Measurements from ENCODE around the gene RNF115. TPM values are rescaled to one million over a fixed set of nuclear protein-coding genes. Genes with fewer than 3 reads are reported as not detected.
"Not testable (repeated sequence)": the region's sequence is repeated elsewhere in the genome, so short reads cannot be mapped to it uniquely, and the experiment has no call there.

Gene RNF115
- total RNA-seq, 1 experiment from 2014 or later, result 11.0 TPM

GRCh38 chr1:145719230-145720079, 104.4 kb downstream of the RNF115 start, which contains the start of gene CD160:
TSS of gene CD160 (plus strand) at chr1:145719499. CDS start at chr1:145728328, 8,829 bp downstream.
- no peak for DNase-seq
- no peak within 1 kb of the TSS for H2BK120ac ChIP-seq (ENCODE audit: low read depth, low read length, poor library complexity, severe bottlenecking)
- WGBS (ENCODE audit: extremely low coverage, insufficient read length, low lambda C conversion rate), result no CpG with 5 or more reads among the region's 12 CpGs

DNA sequence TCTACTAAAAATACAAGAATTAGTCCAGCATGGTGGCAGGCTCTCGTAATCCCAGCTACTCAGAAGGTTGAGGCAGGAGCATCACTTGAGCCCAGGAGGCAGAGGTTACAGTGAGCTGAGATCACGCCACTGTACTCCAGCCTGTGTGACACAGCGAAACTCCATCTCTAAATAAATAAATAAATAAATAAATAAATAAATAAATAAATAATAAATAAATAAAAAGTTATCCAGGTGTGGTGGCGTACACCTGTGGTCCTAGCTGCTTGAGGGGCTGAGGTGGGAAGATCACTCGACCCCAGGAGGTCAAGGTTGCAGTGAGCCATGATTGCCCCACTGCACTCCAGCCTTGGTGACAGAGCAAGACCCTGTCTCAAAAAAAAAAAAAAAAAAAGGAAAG, 105.4 kb downstream of the RNF115 start:
- not testable (repeated sequence) for H2BK120ac ChIP-seq (ENCODE audit: low read depth, low read length, poor library complexity, severe bottlenecking); DNase-seq; H3K36me3 Mint-ChIP-seq (ENCODE audit: insufficient read depth in 1 of 3, low read depth in 3 of 3); H3K9me3 ChIP-seq (ENCODE audit: control insufficient read depth, low read depth, low read length); H3K23me2 ChIP-seq (ENCODE audit: insufficient read length, low read depth, low read length, poor library complexity, severe bottlenecking); H4K8ac ChIP-seq (replicated peaks; ENCODE audit: insufficient read length, low read depth, low read length); H3K79me2 ChIP-seq (ENCODE audit: insufficient read depth, low read length); H3K23ac ChIP-seq (ENCODE audit: insufficient read length, low read depth, low read length); H3K56ac ChIP-seq (ENCODE audit: insufficient read length, low read depth, low read length); H3K27ac Mint-ChIP-seq; H2BK15ac ChIP-seq (ENCODE audit: low read depth, low read length); H3T11ph ChIP-seq (ENCODE audit: low read length); H3K4ac ChIP-seq (ENCODE audit: low read depth, low read length); H2BK5ac ChIP-seq (ENCODE audit: insufficient read length, low read length); H3K18ac ChIP-seq (ENCODE audit: insufficient read length, low read depth, low read length); H3K9me3 Mint-ChIP-seq; H3K14ac ChIP-seq (ENCODE audit: insufficient read depth, low read length); H4K91ac ChIP-seq (ENCODE audit: insufficient read length, low read depth, low read length); H2AK5ac ChIP-seq (ENCODE audit: insufficient read length, low read length); H2BK20ac ChIP-seq (ENCODE audit: low read depth, low read length, poor library complexity, severe bottlenecking); H2BK12ac ChIP-seq (ENCODE audit: insufficient read length, low read depth, low read length); H3K27me3 ChIP-seq (ENCODE audit: insufficient read depth, low read length); H3K4me3 Mint-ChIP-seq; H4K20me1 ChIP-seq (ENCODE audit: control insufficient read depth, insufficient read depth, insufficient read length); H3K79me1 ChIP-seq (ENCODE audit: insufficient read depth, low read depth, low read length, poor library complexity, severe bottlenecking); H3K4me1 ChIP-seq (ENCODE audit: insufficient read depth, low read length); H3K9ac ChIP-seq (ENCODE audit: extremely low read depth, insufficient read length, low read length); H4K5ac ChIP-seq (ENCODE audit: insufficient read length, low read depth, low read length); H3K4me2 ChIP-seq (ENCODE audit: insufficient read depth, insufficient read length, low read length); H3K27ac ChIP-seq (ENCODE audit: insufficient read length, low read depth, low read length); H2AFZ ChIP-seq (ENCODE audit: low read length)
- Mint-ChIP-seq H3K4me1 (peaks cover 5 to 15% of the 10 kb centered on the region in 2 experiments; a peak in 3 of 4 replicates), H3K27me3 (ENCODE audit: low read depth) (peaks cover 40% of the 10 kb centered on the region)
- WGBS (ENCODE audit: extremely low coverage, insufficient read length, low lambda C conversion rate), result no CpG with 5 or more reads among the region's 5 CpGs

More at GRCh38 chr1:145719230-145720079, 104.4 kb downstream of the RNF115 start, which contains the start of gene CD160:
- no peak within 1 kb of the TSS for H3K27ac ChIP-seq (ENCODE audit: insufficient read length, low read depth, low read length)
- peaks cover 40% of the 10 kb centered on the region for H3K27me3 Mint-ChIP-seq (ENCODE audit: low read depth)
- H2BK20ac ChIP-seq (ENCODE audit: low read depth, low read length, poor library complexity, severe bottlenecking), result no peak within 1 kb of the TSS
- TF ChIP-seq, protein P1, sequence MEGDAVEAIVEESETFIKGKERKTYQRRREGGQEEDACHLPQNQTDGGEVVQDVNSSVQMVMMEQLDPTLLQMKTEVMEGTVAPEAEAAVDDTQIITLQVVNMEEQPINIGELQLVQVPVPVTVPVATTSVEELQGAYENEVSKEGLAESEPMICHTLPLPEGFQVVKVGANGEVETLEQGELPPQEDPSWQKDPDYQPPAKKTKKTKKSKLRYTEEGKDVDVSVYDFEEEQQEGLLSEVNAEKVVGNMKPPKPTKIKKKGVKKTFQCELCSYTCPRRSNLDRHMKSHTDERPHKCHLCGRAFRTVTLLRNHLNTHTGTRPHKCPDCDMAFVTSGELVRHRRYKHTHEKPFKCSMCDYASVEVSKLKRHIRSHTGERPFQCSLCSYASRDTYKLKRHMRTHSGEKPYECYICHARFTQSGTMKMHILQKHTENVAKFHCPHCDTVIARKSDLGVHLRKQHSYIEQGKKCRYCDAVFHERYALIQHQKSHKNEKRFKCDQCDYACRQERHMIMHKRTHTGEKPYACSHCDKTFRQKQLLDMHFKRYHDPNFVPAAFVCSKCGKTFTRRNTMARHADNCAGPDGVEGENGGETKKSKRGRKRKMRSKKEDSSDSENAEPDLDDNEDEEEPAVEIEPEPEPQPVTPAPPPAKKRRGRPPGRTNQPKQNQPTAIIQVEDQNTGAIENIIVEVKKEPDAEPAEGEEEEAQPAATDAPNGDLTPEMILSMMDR (conservative IDR thresholded peaks at IDR 0.05), result no peak
- no peak within 1 kb of the TSS for H2BK12ac ChIP-seq (ENCODE audit: insufficient read length, low read depth, low read length)
- H3K4me2 ChIP-seq (ENCODE audit: insufficient read depth, insufficient read length, low read length), result no peak within 1 kb of the TSS
- no peaks in the 10 kb centered on the region for H3K79me1 ChIP-seq (ENCODE audit: insufficient read depth, low read depth, low read length, poor library complexity, severe bottlenecking)
- no peaks in the 10 kb centered on the region for H3K9me3 Mint-ChIP-seq
- H4K8ac ChIP-seq (replicated peaks; ENCODE audit: insufficient read length, low read depth, low read length), result no peak within 1 kb of the TSS
- no peaks in the 10 kb centered on the region for H3K36me3 Mint-ChIP-seq (ENCODE audit: insufficient read depth in 1 of 3, low read depth in 3 of 3)
- H3K9ac ChIP-seq (ENCODE audit: extremely low read depth, insufficient read length, low read length), result no peak within 1 kb of the TSS
- H3K23me2 ChIP-seq (ENCODE audit: insufficient read length, low read depth, low read length, poor library complexity, severe bottlenecking), result peaks cover 4% of the 10 kb centered on the region
- no peaks in the 10 kb centered on the region for H3K27me3 ChIP-seq (ENCODE audit: insufficient read depth, low read length)
- H3K23ac ChIP-seq (ENCODE audit: insufficient read length, low read depth, low read length), result no peak within 1 kb of the TSS
- no peak within 1 kb of the TSS for H3K56ac ChIP-seq (ENCODE audit: insufficient read length, low read depth, low read length)
- no peak within 1 kb of the TSS for H3T11ph ChIP-seq (ENCODE audit: low read length)
- H3K14ac ChIP-seq (ENCODE audit: insufficient read depth, low read length), result no peak within 1 kb of the TSS
- H3K18ac ChIP-seq (ENCODE audit: insufficient read length, low read depth, low read length), result no peak within 1 kb of the TSS
- H3K4me1 Mint-ChIP-seq, result peaks cover 5 to 15% of the 10 kb centered on the region in 2 experiments; a peak in 3 of 4 replicates
- H3K4ac ChIP-seq (ENCODE audit: low read depth, low read length), result no peak within 1 kb of the TSS
- no peak within 1 kb of the TSS for H2BK5ac ChIP-seq (ENCODE audit: insufficient read length, low read length)
- H4K91ac ChIP-seq (ENCODE audit: insufficient read length, low read depth, low read length), result no peak within 1 kb of the TSS
- H4K20me1 ChIP-seq (ENCODE audit: control insufficient read depth, insufficient read depth, insufficient read length), result no peaks in the 10 kb centered on the region
- no peaks in the 10 kb centered on the region for H3K4me1 ChIP-seq (ENCODE audit: insufficient read depth, low read length)
- no peaks in the 10 kb centered on the region for H3K9me3 ChIP-seq (ENCODE audit: control insufficient read depth, low read depth, low read length)
- H2AFZ ChIP-seq (ENCODE audit: low read length), result no peak within 1 kb of the TSS
- no peak within 1 kb of the TSS for H3K4me3 Mint-ChIP-seq
- H3K79me2 ChIP-seq (ENCODE audit: insufficient read depth, low read length), result no peaks in the 10 kb centered on the region
- H3K27ac Mint-ChIP-seq, result no peak within 1 kb of the TSS
- H4K5ac ChIP-seq (ENCODE audit: insufficient read length, low read depth, low read length), result no peak within 1 kb of the TSS
- H2BK15ac ChIP-seq (ENCODE audit: low read depth, low read length), result no peak within 1 kb of the TSS
- no peak within 1 kb of the TSS for H2AK5ac ChIP-seq (ENCODE audit: insufficient read length, low read length)
